ENCODE measurements around the gene SPAM1. TPM values are rescaled to one million over a fixed set of nuclear protein-coding genes. Genes with fewer than 3 reads are reported as not detected.

The SPAM1 gene
- total RNA-seq, 1 donor from 2014 or later, result not detected

DNA sequence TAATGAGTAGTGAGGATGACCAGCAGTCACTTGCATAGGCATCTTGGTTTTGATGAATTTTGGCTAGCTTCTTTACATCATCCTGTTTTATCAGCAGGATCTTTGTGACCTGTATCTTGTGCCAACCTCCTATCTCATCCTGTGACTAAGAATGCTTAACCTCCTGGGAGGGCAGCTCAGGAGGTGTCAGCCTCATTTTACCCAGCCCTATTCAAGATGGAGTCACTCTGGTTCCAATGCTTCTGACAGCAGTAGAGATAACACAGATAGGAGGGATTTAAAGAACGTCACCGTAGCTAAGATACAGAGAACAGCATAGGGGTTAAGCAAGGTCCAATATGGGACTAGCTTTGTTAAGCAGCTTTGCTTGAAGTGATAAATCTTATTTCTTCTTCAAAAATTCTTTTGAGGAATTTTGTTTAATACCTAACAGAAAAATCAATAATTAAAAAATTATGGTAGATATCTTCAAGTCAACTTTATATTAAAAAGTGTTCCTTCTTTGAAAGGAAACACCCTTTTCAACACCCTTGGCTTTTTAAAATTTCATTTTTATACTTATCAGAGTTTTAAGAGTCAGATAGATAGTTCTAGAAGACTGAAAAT, 68.0 kb downstream of the SPAM1 start:
- Mint-ChIP-seq H3K4me1 (no peaks in the 10 kb centered on the region), H3K4me3 (no peak overlapping the region), H3K27ac (no peak overlapping the region), H3K36me3 (no peaks in the 10 kb centered on the region), H3K9me3 (peaks cover 11% of the 10 kb centered on the region), H3K27me3 (ENCODE audit: low read depth) (no peaks in the 10 kb centered on the region)
- no peak for DNase-seq (ENCODE audit: low spot score in 2 of 2, unreplicated experiment in 2 of 2)
- TF ChIP-seq, protein P1, sequence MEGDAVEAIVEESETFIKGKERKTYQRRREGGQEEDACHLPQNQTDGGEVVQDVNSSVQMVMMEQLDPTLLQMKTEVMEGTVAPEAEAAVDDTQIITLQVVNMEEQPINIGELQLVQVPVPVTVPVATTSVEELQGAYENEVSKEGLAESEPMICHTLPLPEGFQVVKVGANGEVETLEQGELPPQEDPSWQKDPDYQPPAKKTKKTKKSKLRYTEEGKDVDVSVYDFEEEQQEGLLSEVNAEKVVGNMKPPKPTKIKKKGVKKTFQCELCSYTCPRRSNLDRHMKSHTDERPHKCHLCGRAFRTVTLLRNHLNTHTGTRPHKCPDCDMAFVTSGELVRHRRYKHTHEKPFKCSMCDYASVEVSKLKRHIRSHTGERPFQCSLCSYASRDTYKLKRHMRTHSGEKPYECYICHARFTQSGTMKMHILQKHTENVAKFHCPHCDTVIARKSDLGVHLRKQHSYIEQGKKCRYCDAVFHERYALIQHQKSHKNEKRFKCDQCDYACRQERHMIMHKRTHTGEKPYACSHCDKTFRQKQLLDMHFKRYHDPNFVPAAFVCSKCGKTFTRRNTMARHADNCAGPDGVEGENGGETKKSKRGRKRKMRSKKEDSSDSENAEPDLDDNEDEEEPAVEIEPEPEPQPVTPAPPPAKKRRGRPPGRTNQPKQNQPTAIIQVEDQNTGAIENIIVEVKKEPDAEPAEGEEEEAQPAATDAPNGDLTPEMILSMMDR (IDR thresholded peaks at IDR 0.05; ENCODE audit: unreplicated experiment), result no peak

DNA sequence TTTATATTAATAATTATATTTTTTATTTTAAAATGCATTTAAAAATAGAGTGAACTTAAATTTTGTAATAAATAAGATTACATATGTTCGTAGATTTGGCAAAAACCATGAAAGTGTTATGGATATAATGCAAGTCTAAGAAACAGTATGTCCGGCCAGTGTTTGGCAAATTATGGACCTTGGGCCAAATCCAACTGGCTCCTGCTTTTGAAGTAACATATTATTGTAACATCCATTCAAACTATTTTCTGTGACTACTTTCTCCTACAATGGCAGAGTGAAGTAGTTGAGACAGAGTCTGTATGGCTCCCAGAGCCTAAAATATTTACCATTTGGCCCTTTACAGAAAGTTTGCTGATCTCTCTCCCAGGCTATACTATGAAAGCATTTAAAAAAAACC, 69.0 kb downstream of the SPAM1 start:
- Mint-ChIP-seq H3K36me3 (no peaks in the 10 kb centered on the region), H3K9me3 (peaks cover 11% of the 10 kb centered on the region), H3K4me1 (no peaks in the 10 kb centered on the region), H3K27ac (no peak overlapping the region), H3K27me3 (ENCODE audit: low read depth) (no peaks in the 10 kb centered on the region), H3K4me3 (no peak overlapping the region)
- TF ChIP-seq, protein P1 (IDR thresholded peaks at IDR 0.05; ENCODE audit: unreplicated experiment), result no peak
- no peak for DNase-seq (ENCODE audit: low spot score in 2 of 2, unreplicated experiment in 2 of 2)

DNA sequence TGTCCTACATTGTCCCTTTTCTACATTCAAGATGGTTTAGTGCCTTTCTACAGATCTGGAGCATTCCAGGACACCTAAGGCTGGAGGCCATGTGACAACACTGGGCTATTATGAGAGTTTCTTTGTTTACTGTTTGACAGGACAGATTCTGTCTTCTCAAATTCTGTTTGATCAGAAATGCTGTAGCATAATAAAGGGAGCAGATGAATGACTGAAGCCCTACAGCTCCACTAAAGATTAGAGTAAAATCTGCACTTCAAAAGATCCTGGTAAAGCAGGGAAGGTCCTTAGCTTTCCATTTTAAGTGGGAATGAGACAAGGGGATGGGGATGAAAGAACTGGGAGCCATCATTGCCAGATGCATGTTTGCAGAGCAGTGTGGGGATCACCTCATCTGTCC, 69.4 kb downstream of the SPAM1 start:
- H3K36me3 Mint-ChIP-seq, result no peaks in the 10 kb centered on the region
- TF ChIP-seq, protein P1 (IDR thresholded peaks at IDR 0.05; ENCODE audit: unreplicated experiment), result no peak
- H3K27ac Mint-ChIP-seq, result no peak overlapping the region
- H3K4me1 Mint-ChIP-seq, result no peaks in the 10 kb centered on the region
- no peak overlapping the region for H3K4me3 Mint-ChIP-seq
- no peak for DNase-seq (ENCODE audit: low spot score in 2 of 2, unreplicated experiment in 2 of 2)
- H3K9me3 Mint-ChIP-seq, result peaks cover 7% of the 10 kb centered on the region
- no peaks in the 10 kb centered on the region for H3K27me3 Mint-ChIP-seq (ENCODE audit: low read depth)

DNA sequence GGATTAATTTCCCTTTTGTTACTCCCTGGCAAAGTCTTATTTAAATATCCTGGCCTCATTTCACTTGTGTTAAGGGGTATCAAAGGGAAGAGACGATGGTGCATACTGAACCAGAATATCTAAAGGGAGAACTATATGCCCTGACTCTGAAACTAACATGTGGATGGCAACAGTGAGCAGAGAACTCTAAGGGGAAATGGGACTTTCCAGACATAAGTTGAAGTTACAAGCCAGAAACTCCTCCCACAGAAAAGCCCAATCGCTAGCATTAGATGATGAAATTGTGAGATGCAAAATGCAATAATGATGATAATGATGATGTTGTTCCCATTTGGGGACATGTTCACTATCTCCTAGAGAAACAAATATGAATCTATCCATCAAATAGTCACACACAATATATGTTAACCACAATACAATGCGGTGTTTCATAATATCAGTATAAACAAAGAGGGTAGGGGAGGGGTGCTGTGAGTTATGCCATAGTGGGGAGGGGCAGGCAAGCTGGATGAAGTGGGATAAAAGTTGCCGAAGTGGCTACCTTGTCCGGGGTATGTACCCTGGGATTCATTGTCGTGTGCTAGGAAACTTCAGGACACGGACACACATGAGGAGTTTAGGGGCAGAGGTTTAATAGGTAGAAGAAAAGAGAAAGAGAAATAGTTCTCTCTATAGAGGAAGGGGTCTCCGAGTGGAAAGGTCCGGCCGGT, 70.7 kb downstream of the SPAM1 start:
- peaks cover 8% of the 10 kb centered on the region for H3K9me3 Mint-ChIP-seq
- no peak overlapping the region for H3K4me3 Mint-ChIP-seq
- no peaks in the 10 kb centered on the region for H3K36me3 Mint-ChIP-seq
- no peaks in the 10 kb centered on the region for H3K4me1 Mint-ChIP-seq
- H3K27me3 Mint-ChIP-seq (ENCODE audit: low read depth), result no peaks in the 10 kb centered on the region
- no peak overlapping the region for H3K27ac Mint-ChIP-seq
- no peak for DNase-seq (ENCODE audit: low spot score in 2 of 2, unreplicated experiment in 2 of 2)
- TF ChIP-seq, protein P1 (IDR thresholded peaks at IDR 0.05; ENCODE audit: unreplicated experiment), result no peak

DNA sequence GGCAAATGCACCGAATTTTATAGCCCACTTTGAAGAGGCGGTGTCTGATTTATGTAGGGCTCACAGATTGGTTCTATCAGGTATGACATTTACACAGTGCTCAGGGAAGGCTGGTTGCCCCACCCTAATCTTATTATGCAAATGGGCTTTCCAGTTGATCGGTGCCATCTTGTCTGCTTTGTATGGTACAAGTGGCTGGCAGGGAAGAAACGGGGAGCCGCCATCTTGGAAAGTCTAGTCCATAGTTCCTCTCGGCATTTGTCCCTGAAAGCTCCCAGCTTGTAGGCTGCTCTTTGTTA, 71.2 kb downstream of the SPAM1 start:
- TF ChIP-seq, protein P1 (IDR thresholded peaks at IDR 0.05; ENCODE audit: unreplicated experiment), result no peak
- Mint-ChIP-seq H3K9me3 (peaks cover 10% of the 10 kb centered on the region), H3K27ac (no peak overlapping the region), H3K36me3 (no peaks in the 10 kb centered on the region), H3K4me3 (no peak overlapping the region), H3K4me1 (no peaks in the 10 kb centered on the region), H3K27me3 (ENCODE audit: low read depth) (no peaks in the 10 kb centered on the region)
- no peak for DNase-seq (ENCODE audit: low spot score in 2 of 2, unreplicated experiment in 2 of 2)

All from mesothelial cell of epicardium (in vitro differentiated cells).